SU-DHL-6 (cell line): ENCODE measurements around the gene PHACTR3.

ENCODE experiments used
- CTCF ChIP-seq: fragments of 200-600 bp; sonication (generic); IDR thresholded peaks from one replicate; pipeline ENCODE4 v1.5.1; 2017; ENCODE audit warnings: antibody characterized with exemption, mild to moderate bottlenecking, low read length, moderate library complexity; ENCODE audit not compliant: insufficient read depth, poor library complexity, severe bottlenecking
- EZH2phosphoT487 ChIP-seq: fragments of 200-600 bp; sonication (generic), shearing (Covaris generic); conservative IDR thresholded peaks from 2 replicates; pipeline ENCODE4 v1.6.1; 2018; ENCODE audit warnings: mild to moderate bottlenecking, antibody characterized with exemption, low read length, moderate library complexity, mixed read lengths

GRCh38 chr20:59813126-59813947 lies 209.0 kb downstream of the PHACTR3 start:
- TF ChIP-seq CTCF (no peak), EZH2phosphoT487 (no peak)
